ENCODE measurements around the gene MRPL23.

Gene MRPL23

DNA sequence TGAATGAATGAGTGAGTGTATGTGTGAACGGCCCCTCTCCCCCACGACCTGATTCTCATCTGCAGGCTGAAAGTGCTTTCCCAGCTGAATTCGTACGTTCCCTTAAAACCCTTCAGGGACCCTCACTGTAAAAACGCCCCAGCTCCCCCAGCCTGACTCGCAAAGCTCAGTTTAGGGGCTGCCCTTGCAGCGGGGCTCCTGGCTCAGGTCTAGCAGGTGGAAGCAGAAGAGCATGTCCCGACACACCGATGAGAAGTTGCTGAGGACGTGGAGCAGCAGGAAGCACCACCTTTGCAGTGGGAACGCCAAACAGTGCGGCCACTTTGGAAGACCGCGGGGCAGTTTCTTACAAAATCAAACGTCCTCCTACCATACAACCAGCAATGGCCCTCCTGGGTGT lies 3.6 kb upstream of the MRPL23 start:
- intact Hi-C loops (cut with DNase I): no loop called here
- peak in 15 of 42 donors; percentile 1 to 18 (median 3) for DNase-seq

DNA sequence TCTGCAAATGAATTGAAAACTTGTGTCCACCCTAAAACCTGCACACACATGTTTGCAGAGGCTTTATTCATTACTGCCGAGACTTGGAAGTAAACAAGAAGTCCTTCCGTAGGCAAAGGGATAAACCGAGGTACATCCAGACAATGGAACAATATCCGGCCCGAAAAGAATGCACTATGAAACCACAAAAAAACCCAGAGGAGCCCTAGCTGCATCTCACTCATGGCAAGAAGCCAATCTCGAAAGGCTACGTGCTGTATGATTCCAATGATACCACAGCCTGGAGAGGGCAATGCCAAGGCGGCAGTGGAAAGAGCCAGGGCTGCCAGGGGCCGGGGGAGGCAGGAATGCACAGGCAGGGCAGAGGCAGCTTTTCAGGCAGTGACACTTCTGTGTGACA lies 3.2 kb upstream of the MRPL23 start:
- intact Hi-C loops (cut with DNase I): no loop called here
- peak in 18 of 42 donors; percentile 1 to 39 (median 5) for DNase-seq

GRCh38 chr11:1947592-1948237 lies 583 bp downstream of the MRPL23 start:
- no peak for DNase-seq
- intact Hi-C loops (cut with DNase I): no loop called here

- peak in 9 of 42 donors; percentile 0 to 47 (median 12) for DNase-seq
- intact Hi-C loops (cut with DNase I): no loop called here
Measured at GRCh38 chr11:1948389-1948788, 1.3 kb downstream of the MRPL23 start.

DNA sequence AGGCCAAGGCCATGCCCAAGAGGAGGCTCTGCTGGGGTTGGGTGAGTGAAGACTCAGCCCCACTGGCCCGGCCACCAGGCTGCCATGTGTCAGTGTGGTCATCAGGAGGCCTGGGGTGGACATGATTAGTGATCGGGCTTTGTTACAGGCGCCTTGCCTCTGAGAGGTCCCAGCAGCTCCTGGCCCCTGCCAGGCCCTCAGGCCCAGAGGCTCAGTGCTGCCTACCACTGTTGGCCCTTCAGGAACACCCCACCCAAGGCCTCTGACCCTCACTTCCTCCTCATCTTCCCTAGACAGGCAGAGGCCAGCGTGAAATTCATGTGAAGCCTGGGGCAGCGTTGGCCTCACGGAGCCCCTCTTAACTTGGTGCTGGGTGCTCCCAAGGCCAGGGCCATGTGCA lies 2.2 kb downstream of the MRPL23 start:
- intact Hi-C loops (cut with DNase I): no loop called here
- no peak for DNase-seq

- DNase-seq: no peak
- intact Hi-C loops (cut with DNase I): no loop called here
Measured at GRCh38 chr11:1949922-1950321, 2.8 kb downstream of the MRPL23 start.

- DNase-seq: peak in 1 of 42 donors; percentile 7
Measured at GRCh38 chr11:1952806-1953482, 5.8 kb downstream of the MRPL23 start.

GRCh38 chr11:1953489-1954266 lies 6.5 kb downstream of the MRPL23 start:
- peak in 13 of 42 donors; percentile 5 to 51 (median 10) for DNase-seq
- intact Hi-C loops (cut with DNase I): no loop called here

More at GRCh38 chr11:1952806-1953482, 5.8 kb downstream of the MRPL23 start:
- intact Hi-C loops (cut with DNase I): no loop called here

GRCh38 chr11:1958367-1958766 lies 11.2 kb downstream of the MRPL23 start:
- intact Hi-C loops (cut with DNase I): no loop called here
- no peak for DNase-seq

GRCh38 chr11:1959786-1960185 lies 12.7 kb downstream of the MRPL23 start:
- intact Hi-C loops (cut with DNase I): no loop called here
- DNase-seq: peak in 1 of 42 donors; percentile 29

GRCh38 chr11:1963864-1964263 lies 16.7 kb downstream of the MRPL23 start:
- intact Hi-C loops (cut with DNase I): no loop called here
- DNase-seq: no peak

DNA sequence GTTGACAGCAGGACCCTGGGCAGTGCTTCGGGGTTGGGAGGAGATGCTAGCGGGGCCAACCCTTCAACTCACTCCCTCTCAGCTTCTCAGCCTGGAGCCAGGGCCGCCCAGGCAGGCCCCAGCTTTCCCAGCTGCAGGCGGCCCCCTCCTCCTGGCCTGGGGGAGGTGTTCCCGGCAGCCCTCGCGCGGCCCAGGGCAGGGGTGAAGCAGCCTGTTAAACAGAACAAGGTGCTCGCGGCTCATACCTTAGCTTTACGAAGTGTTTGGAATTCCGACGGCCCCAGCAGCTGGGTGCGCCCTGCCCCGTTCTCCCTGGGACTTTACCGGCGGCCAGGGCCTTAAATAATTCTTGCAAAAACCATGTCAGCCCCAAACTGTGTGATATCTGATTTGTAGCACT lies 17.2 kb downstream of the MRPL23 start:
- no peak for DNase-seq
- intact Hi-C loops (cut with DNase I): no loop called here

GRCh38 chr11:1964955-1965354 lies 17.8 kb downstream of the MRPL23 start:
- DNase-seq: no peak
- intact Hi-C loops (cut with DNase I): no loop called here

DNA sequence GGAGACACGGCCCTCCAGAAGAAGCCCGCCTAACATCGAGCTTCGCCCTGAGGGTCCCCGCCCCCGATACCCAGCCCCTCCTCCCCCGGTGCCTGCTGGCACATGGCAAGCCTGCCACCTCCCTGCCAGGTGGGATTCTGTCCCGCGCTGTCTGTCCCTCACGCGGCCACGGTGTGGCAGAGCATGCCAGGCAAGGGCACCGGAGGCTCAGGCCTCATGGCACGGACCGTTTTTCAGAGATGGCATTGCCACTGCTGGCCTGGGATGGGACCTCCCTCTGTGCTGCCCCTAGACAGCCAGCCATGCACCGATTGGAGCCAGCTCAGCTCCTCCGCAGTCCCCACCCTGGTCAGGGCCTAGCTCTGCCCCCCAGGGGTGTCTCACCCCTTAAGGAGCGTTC lies 19.4 kb downstream of the MRPL23 start:
- DNase-seq: no peak
- intact Hi-C loops (cut with DNase I): no loop called here

DNA sequence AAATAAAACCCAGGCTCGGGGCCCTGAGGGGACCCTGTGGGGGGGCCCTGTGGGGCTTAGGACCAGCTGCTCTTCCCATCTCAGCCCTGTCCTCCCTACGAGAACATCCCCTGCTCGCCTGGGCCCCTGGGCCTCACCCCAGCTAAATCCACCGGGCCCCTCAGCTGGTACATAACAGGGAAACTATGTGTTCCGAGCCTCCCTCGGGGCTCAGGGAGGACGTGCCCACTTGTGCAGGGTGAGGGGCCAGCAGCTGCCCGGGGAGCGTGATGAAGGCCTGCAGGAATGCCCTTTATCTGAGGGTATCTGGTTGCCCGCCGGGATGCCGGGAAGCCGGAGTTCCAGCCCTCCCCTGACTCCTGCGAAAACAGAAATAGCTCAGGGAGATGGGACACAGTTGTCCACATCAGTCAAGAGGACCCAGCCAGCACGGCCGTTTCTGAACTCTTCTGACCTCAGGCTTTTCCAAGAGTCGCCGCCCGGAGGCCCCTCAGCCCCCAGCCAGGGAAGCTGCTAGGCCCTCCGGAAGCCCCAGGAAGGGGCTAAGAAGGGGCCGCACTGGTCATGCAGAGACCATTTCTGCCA lies 20.6 kb downstream of the MRPL23 start:
- intact Hi-C loops (cut with DNase I): no loop called here
- DNase-seq: no peak

DNA sequence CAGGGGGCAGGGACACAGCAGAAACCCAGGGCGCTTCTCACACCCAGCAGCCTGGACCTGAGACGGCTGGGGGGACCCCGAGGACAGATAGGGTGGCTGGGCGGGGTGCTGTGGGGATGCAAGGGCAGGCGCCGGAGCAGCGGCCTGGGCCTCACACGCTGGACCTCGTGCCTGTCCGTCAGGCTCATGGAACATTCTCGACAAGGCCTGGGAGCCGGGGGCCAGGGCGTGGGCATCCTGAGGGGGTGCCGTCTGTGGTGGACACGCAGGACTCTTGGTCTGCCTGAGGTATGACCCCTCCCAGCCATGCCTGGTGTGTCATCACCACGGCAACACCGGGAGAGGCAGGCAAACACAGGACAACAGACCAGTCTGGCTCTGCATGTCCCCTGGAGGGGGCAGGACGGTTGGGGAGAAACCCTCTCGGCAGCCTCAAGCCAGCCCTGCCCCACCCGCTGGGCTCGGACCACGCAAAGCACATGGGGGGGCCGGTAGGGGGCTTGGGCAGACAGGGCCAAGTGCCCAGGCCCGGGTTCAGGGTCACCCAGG lies 21.4 kb downstream of the MRPL23 start:
- intact Hi-C loops (cut with DNase I): no loop called here

DNA sequence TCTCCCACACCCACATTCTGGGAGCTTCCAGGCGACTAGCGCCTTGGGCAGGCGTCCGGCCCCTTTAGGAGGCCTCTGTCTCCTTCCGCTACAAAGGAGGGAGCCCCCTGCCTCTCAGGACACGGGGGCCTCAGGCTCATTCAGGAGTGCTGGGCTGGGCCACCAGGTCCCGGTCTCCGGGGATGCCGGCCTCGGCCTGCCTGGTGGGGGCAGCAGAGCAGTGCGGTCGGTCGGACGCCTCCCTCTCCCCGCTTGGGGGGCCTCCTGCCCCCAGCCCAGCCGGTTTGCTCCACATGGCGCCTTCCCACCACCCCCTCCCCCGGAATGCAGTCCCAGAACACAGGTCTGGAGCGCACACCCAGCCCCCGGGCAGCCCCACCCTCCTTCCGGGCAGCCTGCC lies 21.9 kb downstream of the MRPL23 start:
- intact Hi-C loops (cut with DNase I): no loop called here
- DNase-seq: no peak

More for the DNA sequence above, 21.4 kb downstream of the MRPL23 start:
- no peak for DNase-seq

DNA sequence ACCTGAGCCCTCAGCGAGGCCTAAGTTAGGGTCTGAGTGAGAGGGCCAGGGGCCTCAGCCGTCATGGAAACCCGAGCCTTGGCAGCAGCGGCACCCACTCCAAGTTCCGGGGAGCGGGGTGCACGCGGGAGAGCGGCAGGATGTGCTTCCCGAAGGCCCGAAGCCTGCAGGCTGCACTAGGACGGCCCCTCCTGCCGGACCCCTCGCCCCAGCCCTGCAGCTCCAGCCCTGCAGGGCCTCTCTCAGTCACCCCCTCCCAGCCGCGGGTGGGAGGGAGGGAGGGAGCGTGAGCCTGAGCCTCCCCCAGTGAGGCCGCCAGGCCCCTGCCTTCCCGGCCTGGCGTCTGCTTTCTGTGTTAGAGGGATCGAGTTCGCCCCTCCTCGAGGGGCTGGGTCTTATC lies 22.6 kb downstream of the MRPL23 start:
- intact Hi-C loops (cut with DNase I): no loop called here
- DNase-seq: no peak

DNA sequence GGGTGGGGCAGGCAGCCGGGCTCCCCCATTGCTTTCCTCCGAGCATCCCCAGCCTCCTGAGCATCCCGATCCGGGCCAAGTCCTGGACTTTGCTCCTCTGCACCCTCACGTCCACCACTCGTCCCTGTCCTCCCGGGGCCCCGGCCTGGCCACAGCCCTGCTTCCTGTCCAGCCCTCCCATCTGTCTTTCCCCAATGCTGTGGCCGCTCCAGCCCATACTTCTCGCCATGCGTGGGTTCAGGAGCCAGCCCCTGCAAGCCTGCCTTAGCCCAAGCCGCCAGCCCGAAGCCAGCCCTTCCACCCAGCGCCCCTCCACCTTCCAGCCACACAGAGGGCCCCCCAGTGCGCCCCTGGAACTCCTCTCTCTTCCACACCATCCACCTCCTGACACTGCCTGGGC lies 23.8 kb downstream of the MRPL23 start:
- intact Hi-C loops (cut with DNase I): no loop called here
- DNase-seq: no peak

GRCh38 chr11:1975185-1975584 lies 28.1 kb downstream of the MRPL23 start:
- DNase-seq: no peak
- intact Hi-C loops (cut with DNase I): no loop called here
